MM.1S (cell line): ENCODE measurements around the gene ATP5F1D.

Experiments used
- DNase-seq: peaks from one replicate; pipeline ENCODE4 v3.0.0-alpha.2; 2015
- H2AFZ ChIP-seq: fragments of 300-600 bp; sonication (generic); 2 replicates; pipeline ENCODE4 v1.6.0; 2016; ENCODE audit warnings: antibody characterized with exemption, low read length
- H3F3A ChIP-seq: fragments of 300-600 bp; sonication (generic); 2 replicates; pipeline ENCODE4 v1.6.1; 2016; ENCODE audit warnings: mild to moderate bottlenecking, antibody characterized with exemption, low read length, moderate library complexity, mixed read lengths; ENCODE audit not compliant: insufficient read depth
- H3K27ac ChIP-seq: fragments of 300-600 bp; sonication (generic); 2 replicates; pipeline ENCODE4 v1.5.1; 2016; ENCODE audit warnings: mild to moderate bottlenecking, low read length
- H3K27me3 ChIP-seq: fragments of 300-600 bp; sonication (generic); replicated peaks from 2 replicates; pipeline ENCODE4 v1.6.0; 2016; ENCODE audit warnings: low read length; ENCODE audit not compliant: insufficient read depth
- H3K36me3 ChIP-seq: fragments of 300-600 bp; sonication (generic); replicated peaks from 2 replicates; pipeline ENCODE4 v1.6.1; 2016; ENCODE audit warnings: mild to moderate bottlenecking, low read length, mixed read lengths; ENCODE audit not compliant: insufficient read depth
- H3K4me1 ChIP-seq: fragments of 300-600 bp; sonication (generic); 2 replicates; pipeline ENCODE4 v1.6.1; 2016; ENCODE audit warnings: low read length, mixed read lengths
- H3K4me2 ChIP-seq: fragments of 300-600 bp; sonication (generic); 2 replicates; pipeline ENCODE4 v1.6.0; 2016; ENCODE audit warnings: low read depth, low read length
- H3K4me3 ChIP-seq: fragments of 300-600 bp; sonication (generic); 2 replicates; pipeline ENCODE4 v1.5.1; 2016; ENCODE audit warnings: low read length, mixed read lengths
- H3K79me2 ChIP-seq: fragments of 300-600 bp; sonication (generic); 2 replicates; pipeline ENCODE4 v1.6.1; 2016; ENCODE audit warnings: mixed run types, low read length, mixed read lengths
- H3K9ac ChIP-seq: fragments of 300-600 bp; sonication (generic); 2 replicates; pipeline ENCODE4 v1.6.1; 2016; ENCODE audit warnings: low read length, mixed read lengths
- H3K9me2 ChIP-seq: fragments of 300-600 bp; sonication (generic); replicated peaks from 2 replicates; pipeline ENCODE4 v1.6.1; 2016; ENCODE audit warnings: mild to moderate bottlenecking, low read length, mixed read lengths; ENCODE audit not compliant: insufficient read depth
- H3K9me3 ChIP-seq: fragments of 300-600 bp; sonication (generic); replicated peaks from 2 replicates; pipeline ENCODE4 v1.6.1; 2016; ENCODE audit warnings: mild to moderate bottlenecking, low read length, mixed read lengths; ENCODE audit not compliant: insufficient read depth
- H4K20me1 ChIP-seq: fragments of 300-600 bp; sonication (generic); 2 replicates; pipeline ENCODE4 v1.6.1; 2016; ENCODE audit warnings: mild to moderate bottlenecking, low read length, moderate library complexity, mixed read lengths; ENCODE audit not compliant: insufficient read depth
- CTCF ChIP-seq: fragments of 300-600 bp; sonication (generic); IDR thresholded peaks from 2 replicates; pipeline ENCODE4 v1.5.1; 2016; ENCODE audit warnings: antibody characterized with exemption, low read length, mixed read lengths
- EZH2 ChIP-seq: fragments of 300-600 bp; sonication (generic); optimal IDR thresholded peaks from 2 replicates; pipeline ENCODE3; 2017; ENCODE audit warnings: low read depth, mild to moderate bottlenecking, antibody characterized with exemption, low read length, mixed read lengths
- EZH2phosphoT487 ChIP-seq: fragments of 300-600 bp; sonication (generic); IDR thresholded peaks from 2 replicates; pipeline ENCODE4 v1.6.1; 2018; ENCODE audit warnings: antibody characterized with exemption, low read length

Gene ATP5F1D

GRCh38 chr19:1259206-1259875 is 17.8 kb downstream of the ATP5F1D start:
- Histone ChIP-seq H3K4me2 (peak overlapping the region; percentile 98), H3K36me3 (peaks cover 12% of the 10 kb centered on the region; the same call in 1 of the 2 replicates), H3F3A (peaks cover 23% of the 10 kb centered on the region), H3K4me1 (peaks cover 23% of the 10 kb centered on the region), H3K9me2 (no peaks in the 10 kb centered on the region), H3K9ac (peak overlapping the region; percentile 81), H4K20me1 (no peaks in the 10 kb centered on the region), H2AFZ (peak overlapping the region; percentile 24), H3K4me3 (peak overlapping the region; percentile 75), H3K9me3 (no peaks in the 10 kb centered on the region), H3K27me3 (no peaks in the 10 kb centered on the region), H3K27ac (peak overlapping the region; percentile 82), H3K79me2 (peaks cover 24% of the 10 kb centered on the region)
- TF ChIP-seq EZH2phosphoT487 = no peak
- TF ChIP-seq CTCF = no peak
- TF ChIP-seq EZH2 = no peak
- peak; percentile 78 for DNase-seq

- TF ChIP-seq CTCF (no peak), EZH2phosphoT487 (no peak), EZH2 (no peak)
- Histone ChIP-seq H3K27me3 (no peaks in the 10 kb centered on the region), H3K36me3 (peaks cover 8% of the 10 kb centered on the region; the same call in 1 of the 2 replicates), H3K79me2 (peaks cover 24% of the 10 kb centered on the region), H3K27ac (peak overlapping the region; percentile 82), H3K9me2 (no peaks in the 10 kb centered on the region), H3K4me1 (peaks cover 23% of the 10 kb centered on the region), H4K20me1 (no peaks in the 10 kb centered on the region), H3K4me2 (peak overlapping the region; percentile 98), H3K9ac (peak overlapping the region; percentile 81), H3K4me3 (peak overlapping the region; percentile 75), H3F3A (peaks cover 23% of the 10 kb centered on the region), H3K9me3 (no peaks in the 10 kb centered on the region), H2AFZ (peak overlapping the region; percentile 24)
- no peak for DNase-seq
Observed at GRCh38 chr19:1259876-1260748, 18.6 kb downstream of the ATP5F1D start.

GRCh38 chr19:1260749-1261537 is 19.4 kb downstream of the ATP5F1D start:
- Histone ChIP-seq H3K27me3 (no peaks in the 10 kb centered on the region), H3F3A (peaks cover 23% of the 10 kb centered on the region), H3K36me3 (no peaks in the 10 kb centered on the region), H3K9me3 (no peaks in the 10 kb centered on the region), H3K9ac (peak overlapping the region; percentile 95), H2AFZ (peak overlapping the region; percentile 55), H3K4me1 (peaks cover 25% of the 10 kb centered on the region), H3K27ac (peak overlapping the region; percentile 82), H4K20me1 (no peaks in the 10 kb centered on the region), H3K4me2 (peak overlapping the region; percentile 98), H3K4me3 (peak overlapping the region; percentile 93), H3K9me2 (no peaks in the 10 kb centered on the region), H3K79me2 (peaks cover 24% of the 10 kb centered on the region)
- TF ChIP-seq EZH2 = no peak
- peak; percentile 99 for DNase-seq
